CD4-positive, alpha-beta memory T cell (primary cell): ENCODE measurements around the gene C9orf153. TPM values are rescaled to one million over a fixed set of nuclear protein-coding genes. Genes with fewer than 3 reads are reported as not detected.
A peak's percentile ranks its signal among the peaks of the same experiment; 100 is the strongest.
"Not testable (repeated sequence)": the region's sequence is repeated elsewhere in the genome, so short reads cannot be mapped to it uniquely, and the experiment has no call there.

Source experiments
- CTCF ChIA-PET: fragments of 350-600 bp; sonication (Branson Sonifier 250); formaldehyde crosslinking; loops from one replicate; lab custom pipeline; 2021; ENCODE audit warnings: inconsistent platforms; ENCODE audit not compliant: partially characterized antibody; lab: Charles Lee
- POLR2A ChIA-PET: fragments of 350-600 bp; sonication (Branson Sonifier 250); formaldehyde crosslinking; loops from one replicate; lab custom pipeline; 2021; ENCODE audit not compliant: partially characterized antibody; lab: Charles Lee
- DNase-seq, 5 donors: peaks; one replicate each; pipeline versions ENCODE4 v3.0.0 to v3.0.0-alpha.2; 2020 to 2022; ENCODE audit warnings: mixed read lengths in 1 of 5
- H3K27ac ChIP-seq: one replicate; pipeline ENCODE4 v1.7.0; 2013; ENCODE audit warnings: low read depth, low read length
- H3K27me3 ChIP-seq: 2 replicates; pipeline ENCODE4 v1.7.0; 2013; ENCODE audit warnings: mild to moderate bottlenecking, low read length, moderate library complexity; ENCODE audit not compliant: insufficient read depth
- H3K36me3 ChIP-seq: 2 replicates; pipeline ENCODE4 v1.7.0; 2013; ENCODE audit warnings: mild to moderate bottlenecking, low read length, moderate library complexity; ENCODE audit not compliant: insufficient read depth
- H3K4me1 ChIP-seq: 2 replicates; pipeline ENCODE4 v1.7.0; 2013; ENCODE audit warnings: mild to moderate bottlenecking, low read length, moderate library complexity; ENCODE audit not compliant: insufficient read depth
- H3K4me3 ChIP-seq, 2 donors: one replicate each; pipeline ENCODE4 v1.7.0; 2013; ENCODE audit warnings: low read length in 2 of 2, mild to moderate bottlenecking in 1 of 2
- H3K9me3 ChIP-seq, 2 donors: one replicate each; pipeline ENCODE4 v1.7.0; 2013; ENCODE audit warnings: low read length in 2 of 2, control low read depth in 1 of 2; ENCODE audit not compliant: control insufficient read depth in 1 of 2
- H3K27ac Mint-ChIP-seq, 7 donors: one replicate each; pipeline ENCODE4 v1.8.0; 2020 to 2021; ENCODE audit warnings: mixed read lengths in 7 of 7, mild to moderate bottlenecking in 6 of 7, inconsistent platforms in 3 of 7, moderate library complexity in 3 of 7
- H3K27me3 Mint-ChIP-seq, 2 donors: one replicate each; pipeline ENCODE4 v1.8.0; 2020 to 2021; ENCODE audit warnings: mixed read lengths in 2 of 2
- H3K36me3 Mint-ChIP-seq, 2 donors: one replicate each; pipeline ENCODE4 v1.8.0; 2020 to 2021; ENCODE audit warnings: mixed read lengths in 2 of 2, inconsistent platforms in 1 of 2, mild to moderate bottlenecking in 1 of 2
- H3K4me1 Mint-ChIP-seq, 4 donors: one replicate each; pipeline ENCODE4 v1.8.0; 2020 to 2021; ENCODE audit warnings: mixed read lengths in 4 of 4, mild to moderate bottlenecking in 1 of 4
- H3K4me3 Mint-ChIP-seq, 8 donors: one replicate each; pipeline ENCODE4 v1.8.0; 2020 to 2021; ENCODE audit warnings: mixed read lengths in 8 of 8, mild to moderate bottlenecking in 7 of 8, moderate library complexity in 6 of 8, inconsistent platforms in 3 of 8
- H3K9me3 Mint-ChIP-seq, 8 donors: one replicate each; pipeline ENCODE4 v1.8.0; 2020 to 2021; ENCODE audit warnings: mixed read lengths in 8 of 8, mild to moderate bottlenecking in 5 of 8, inconsistent platforms in 3 of 8, moderate library complexity in 1 of 8
- intact Hi-C: fragments of 100-400 bp; cut with micrococcal nuclease; formaldehyde crosslinking; loops from one replicate; pipeline ENCODE4 v1.15.1; 2023
- polyA plus RNA-seq, 2 donors: library from polyadenylated mRNA; unstranded; fragments of 300-500 nt; fragmentation: Illumina TruSeq; gene quantifications; one replicate each; pipeline ENCODE4 v1.2.3, GENCODE V29; 2021
- total RNA-seq, 2 experiments: library from RNA; stranded (reverse); gene quantifications; one replicate each; pipeline ENCODE4 v1.2.3, GENCODE V29; 2021

The C9orf153 gene
- total and polyA plus RNA-seq, 4 experiments from 2014 or later, result 0.55 to 0.87 TPM; not detected in 2

DNA sequence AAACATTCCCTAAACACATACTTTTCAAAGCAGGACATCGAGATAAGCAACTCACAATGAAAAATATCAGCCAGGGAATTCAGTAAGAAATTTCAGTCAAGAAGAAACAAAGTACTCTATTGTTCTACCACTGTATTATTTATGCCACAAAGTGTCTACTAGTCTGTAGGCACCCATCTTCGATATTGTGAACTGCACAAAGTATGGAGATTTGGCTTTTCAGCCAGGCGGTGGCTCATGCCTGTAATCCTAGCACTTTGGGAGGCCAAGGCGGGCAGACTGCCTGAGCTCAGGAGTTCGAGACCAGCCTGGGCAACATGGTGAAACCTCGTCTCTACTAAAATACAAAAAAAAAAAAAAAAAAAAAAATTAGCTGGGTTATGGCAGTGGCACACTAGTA, 30.9 kb upstream of the C9orf153 start:
- H3K27me3 ChIP-seq, H3K4me1 Mint-ChIP-seq, H3K27ac Mint-ChIP-seq, H3K4me1 ChIP-seq, H3K27ac ChIP-seq, H3K9me3 ChIP-seq, CTCF ChIA-PET, intact Hi-C loops, H3K4me3 ChIP-seq, H3K9me3 Mint-ChIP-seq, DNase-seq, H3K36me3 ChIP-seq, H3K4me3 Mint-ChIP-seq, H3K27me3 Mint-ChIP-seq: not testable (repeated sequence)
- H3K36me3 Mint-ChIP-seq, result peaks cover 3 to 32% of the 10 kb centered on the region in 2 donors
- POLR2A ChIA-PET, result interaction anchor here (0.9 kb wide), 1 partner anchor 8 kb away, joined by 4 read pairs; the partner anchor contains the start of gene ISCA1

DNA sequence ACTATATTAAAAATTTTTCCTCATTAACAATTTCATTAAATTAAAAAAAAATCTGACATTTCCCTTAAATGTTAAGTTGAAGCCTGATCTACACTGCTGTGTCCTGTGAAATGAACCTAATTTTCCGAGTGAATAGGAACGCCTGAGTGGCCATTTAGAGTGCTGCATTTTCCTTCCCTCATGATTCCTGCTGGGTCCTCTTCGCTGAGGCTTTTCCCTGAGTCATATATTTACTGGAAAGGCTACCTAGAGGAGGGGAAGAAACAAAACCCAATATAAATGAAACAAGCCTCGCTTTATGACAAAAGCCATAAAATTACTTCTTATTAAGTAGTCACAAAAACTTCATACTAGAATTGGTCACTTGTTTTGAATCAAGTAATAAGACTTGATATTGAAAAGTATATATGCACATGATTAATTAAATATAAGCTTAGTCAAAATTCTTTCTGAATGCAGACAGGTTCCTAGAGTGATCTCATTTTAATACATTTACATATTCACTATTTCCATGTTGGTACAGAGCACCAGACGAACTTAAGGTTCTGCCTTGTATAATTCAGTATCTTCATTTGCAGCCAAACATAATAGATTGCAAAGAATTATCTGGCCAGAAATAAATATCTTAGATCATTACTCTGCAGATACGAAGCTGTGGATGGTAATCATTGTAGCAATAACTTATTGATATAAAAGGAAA, 29.2 kb upstream of the C9orf153 start:
- peaks cover under 1% of the 10 kb centered on the region for H3K4me1 ChIP-seq
- no peak overlapping the region for H3K4me3 ChIP-seq
- Mint-ChIP-seq H3K27ac (peak overlapping the region in 1 of 7 donors; percentile 55), H3K36me3 (peaks cover 3 to 27% of the 10 kb centered on the region in 2 donors), H3K27me3 (no peaks in the 10 kb centered on the region), H3K4me1 (peaks cover 0 to 2% (median under 1%) of the 10 kb centered on the region in 4 donors), H3K4me3 (no peak overlapping the region), H3K9me3 (no peaks in the 10 kb centered on the region)
- POLR2A ChIA-PET, result no interaction called here
- no peak for DNase-seq
- intact Hi-C loops, result no loop called here
- H3K36me3 ChIP-seq, result peaks cover 5% of the 10 kb centered on the region
- CTCF ChIA-PET, result no interaction called here
- H3K27me3 ChIP-seq, result no peaks in the 10 kb centered on the region
- no peaks in the 10 kb centered on the region for H3K9me3 ChIP-seq
- H3K27ac ChIP-seq, result no peak overlapping the region

DNA sequence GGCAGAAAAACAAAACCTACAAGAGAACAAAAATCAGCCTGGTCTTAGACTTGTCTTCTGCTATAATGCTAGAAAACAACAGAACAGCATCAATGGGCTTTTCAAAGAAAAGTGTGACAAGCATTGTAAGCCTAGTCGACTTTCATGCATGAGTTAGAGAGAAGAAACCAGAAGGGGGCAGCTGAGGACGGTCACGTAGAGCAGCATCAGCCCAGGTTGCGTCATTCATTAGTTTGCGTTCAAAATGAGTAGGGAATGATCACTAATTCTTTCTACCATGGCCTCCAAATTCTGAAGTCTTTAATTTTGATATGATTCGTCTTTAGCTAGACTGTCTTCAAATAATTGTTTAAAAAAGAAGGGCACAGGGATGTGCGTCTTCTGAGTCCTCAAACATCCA, 27.6 kb upstream of the C9orf153 start:
- Mint-ChIP-seq H3K27ac (peak overlapping the region in 5 of 7 donors; percentile 17 to 60 (median 32)), H3K4me3 (no peak overlapping the region), H3K9me3 (no peaks in the 10 kb centered on the region), H3K4me1 (peaks cover 8 to 13% (median 9%) of the 10 kb centered on the region in 4 donors), H3K27me3 (no peaks in the 10 kb centered on the region), H3K36me3 (peaks cover 3 to 33% of the 10 kb centered on the region in 2 donors)
- Histone ChIP-seq H3K4me3 (no peak overlapping the region), H3K4me1 (peaks cover 8% of the 10 kb centered on the region), H3K36me3 (peaks cover 5% of the 10 kb centered on the region), H3K27ac (no peak overlapping the region), H3K9me3 (no peaks in the 10 kb centered on the region), H3K27me3 (no peaks in the 10 kb centered on the region)
- intact Hi-C loops, result no loop called here
- CTCF ChIA-PET, result no interaction called here
- POLR2A ChIA-PET, result no interaction called here
- DNase-seq, result no peak

DNA sequence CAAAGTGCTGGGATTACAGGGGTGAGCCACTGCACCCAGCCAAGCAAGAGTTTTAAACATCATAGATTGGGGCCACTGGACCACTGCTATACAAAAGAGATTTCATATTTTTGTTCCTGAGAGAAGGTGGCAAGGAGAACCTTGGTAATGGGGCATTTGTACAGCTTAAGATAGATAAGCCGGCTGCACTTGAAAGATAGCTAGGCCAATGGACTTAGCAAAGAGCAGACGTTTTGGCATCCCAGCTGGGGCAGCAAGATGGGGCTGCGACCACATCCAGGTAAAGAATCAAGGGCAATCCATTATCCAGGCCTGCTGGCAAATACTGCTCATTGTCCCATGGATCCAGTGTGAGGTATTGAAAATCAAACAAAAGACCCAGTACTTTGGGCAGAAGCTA, 26.8 kb upstream of the C9orf153 start:
- Mint-ChIP-seq H3K9me3 (no peaks in the 10 kb centered on the region), H3K4me1 (peaks cover 11 to 17% (median 13%) of the 10 kb centered on the region in 4 donors), H3K27me3 (no peaks in the 10 kb centered on the region), H3K36me3 (peaks cover 3 to 33% of the 10 kb centered on the region in 2 donors), H3K4me3 (no peak overlapping the region), H3K27ac (peak overlapping the region in 3 of 7 donors; percentile 52 to 79 (median 74))
- H3K4me3 ChIP-seq, result no peak overlapping the region
- H3K36me3 ChIP-seq, result peaks cover 5% of the 10 kb centered on the region
- DNase-seq, result no peak
- ChIA-PET CTCF (no interaction called here), POLR2A (no interaction called here)
- intact Hi-C loops, result no loop called here
- H3K27ac ChIP-seq, result no peak overlapping the region
- no peaks in the 10 kb centered on the region for H3K27me3 ChIP-seq
- no peaks in the 10 kb centered on the region for H3K9me3 ChIP-seq
- H3K4me1 ChIP-seq, result peaks cover 13% of the 10 kb centered on the region

DNA sequence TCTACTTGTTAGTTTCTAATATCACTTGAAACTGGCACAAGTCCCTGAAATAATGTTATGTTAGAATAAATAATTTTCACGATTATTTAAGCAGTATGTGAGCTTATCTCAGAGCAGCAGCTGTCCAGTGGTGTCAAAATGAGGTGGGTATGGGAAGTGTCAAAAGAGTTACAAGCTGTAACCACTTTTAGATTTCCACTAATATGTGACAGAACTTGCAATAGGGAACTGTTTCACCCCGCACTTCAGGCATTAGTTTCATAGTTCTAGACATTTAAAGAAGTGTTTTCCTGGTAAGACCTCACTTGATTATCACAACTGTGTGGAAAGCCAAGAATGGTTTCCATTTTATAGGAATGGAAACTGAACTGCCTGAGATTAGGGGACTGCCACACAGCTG, 25.8 kb upstream of the C9orf153 start:
- Mint-ChIP-seq H3K4me1 (peaks cover 17 to 23% (median 20%) of the 10 kb centered on the region in 4 donors), H3K36me3 (peaks cover 0 to 33% of the 10 kb centered on the region in 2 donors), H3K27me3 (no peaks in the 10 kb centered on the region), H3K4me3 (no peak overlapping the region), H3K27ac (peak overlapping the region; percentile 12 to 79 (median 46)), H3K9me3 (no peaks in the 10 kb centered on the region)
- intact Hi-C loops, result no loop called here
- ChIA-PET CTCF (no interaction called here), POLR2A (interaction anchor here (1.3 kb wide), 1 partner anchor 68 kb away, joined by 3 read pairs; no protein-coding TSS in a partner anchor)
- no peaks in the 10 kb centered on the region for H3K9me3 ChIP-seq
- H3K4me1 ChIP-seq, result peaks cover 23% of the 10 kb centered on the region
- no peak overlapping the region for H3K4me3 ChIP-seq
- H3K27me3 ChIP-seq, result no peaks in the 10 kb centered on the region
- H3K27ac ChIP-seq, result no peak overlapping the region
- no peak for DNase-seq
- peaks cover 5% of the 10 kb centered on the region for H3K36me3 ChIP-seq

DNA sequence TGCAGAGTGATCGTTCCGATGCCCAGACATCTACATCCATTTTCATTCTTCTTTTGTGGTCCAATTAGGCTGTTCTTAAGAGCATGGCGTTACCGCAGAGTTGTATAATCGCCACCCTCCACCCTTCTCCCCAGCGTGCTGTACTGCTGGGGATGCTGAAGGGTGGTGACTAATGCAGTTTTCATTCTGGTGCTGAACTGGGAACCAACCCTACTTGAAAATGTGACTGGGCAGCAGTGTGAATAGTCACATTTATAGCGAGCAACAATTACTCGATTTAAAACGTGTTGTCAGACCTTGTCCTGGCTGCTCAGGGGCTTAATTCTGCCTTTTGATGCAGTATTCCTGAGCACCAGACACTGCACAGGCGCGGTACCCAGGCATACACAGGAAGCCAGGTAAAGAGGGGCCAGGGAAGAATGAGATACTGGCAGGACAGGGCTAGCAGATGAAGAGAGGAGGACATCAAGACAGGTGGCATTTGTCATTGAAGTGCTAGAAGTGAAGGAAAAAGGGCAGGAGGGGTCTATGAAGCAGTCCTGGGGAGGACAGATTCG, 23.6 kb upstream of the C9orf153 start:
- DNase-seq, result no peak
- peak overlapping the region; percentile 87 to 98 (median 96) for H3K4me3 Mint-ChIP-seq
- Histone ChIP-seq H3K4me3 (peak overlapping the region; percentile 93 to 94), H3K27ac (peak overlapping the region; percentile 96), H3K9me3 (no peaks in the 10 kb centered on the region), H3K27me3 (no peaks in the 10 kb centered on the region), H3K4me1 (peaks cover 41% of the 10 kb centered on the region), H3K36me3 (peaks cover 5% of the 10 kb centered on the region)
- no peaks in the 10 kb centered on the region for H3K27me3 Mint-ChIP-seq
- CTCF ChIA-PET, result interaction anchor here (1.4 kb wide), 1 partner anchor 69 kb away, joined by 4 read pairs; no protein-coding TSS in a partner anchor
- H3K27ac Mint-ChIP-seq, result peak overlapping the region; percentile 91 to 100 (median 99)
- peaks cover 7 to 34% of the 10 kb centered on the region in 2 donors for H3K36me3 Mint-ChIP-seq
- intact Hi-C loops, result loop anchor here (1.0 to 2.0 kb wide), 6 partner anchors 20 to 664 kb away; partner anchors contain the start of genes GAS1, NAA35 and TUT7
- no peaks in the 10 kb centered on the region for H3K9me3 Mint-ChIP-seq
- POLR2A ChIA-PET, result interaction anchor here (0.7 to 2.3 kb wide), 22 partner anchors 7 to 1443 kb away, joined by 3 to 32 read pairs (median 5); partner anchors contain the start of genes AGTPBP1, GAS1, NAA35 and TUT7
- peaks cover 31 to 40% (median 35%) of the 10 kb centered on the region in 4 donors for H3K4me1 Mint-ChIP-seq
